Neuron (in vitro differentiated cells): ENCODE measurements around the gene MMEL1.

Experiments
- H2AFZ ChIP-seq: one replicate; pipeline ENCODE4 v1.6.1; 2013; ENCODE audit warnings: low read depth, mild to moderate bottlenecking, inconsistent platforms, low read length, moderate library complexity
- H3K27me3 ChIP-seq: one replicate; pipeline ENCODE4 v1.6.1; 2013; ENCODE audit warnings: low read length; ENCODE audit not compliant: insufficient read depth
- H3K36me3 ChIP-seq: one replicate; pipeline ENCODE4 v1.6.1; 2013; ENCODE audit warnings: low read length; ENCODE audit not compliant: insufficient read depth
- H3K4me1 ChIP-seq: one replicate; pipeline ENCODE4 v1.6.1; 2013; ENCODE audit warnings: low read length; ENCODE audit not compliant: insufficient read depth
- H3K4me3 ChIP-seq: 2 replicates; pipeline ENCODE4 v1.5.1; 2013; ENCODE audit warnings: mild to moderate bottlenecking, low read length, moderate library complexity
- H3K9me3 ChIP-seq: one replicate; pipeline ENCODE4 v1.6.1; 2013; ENCODE audit warnings: low read length

Gene MMEL1

DNA sequence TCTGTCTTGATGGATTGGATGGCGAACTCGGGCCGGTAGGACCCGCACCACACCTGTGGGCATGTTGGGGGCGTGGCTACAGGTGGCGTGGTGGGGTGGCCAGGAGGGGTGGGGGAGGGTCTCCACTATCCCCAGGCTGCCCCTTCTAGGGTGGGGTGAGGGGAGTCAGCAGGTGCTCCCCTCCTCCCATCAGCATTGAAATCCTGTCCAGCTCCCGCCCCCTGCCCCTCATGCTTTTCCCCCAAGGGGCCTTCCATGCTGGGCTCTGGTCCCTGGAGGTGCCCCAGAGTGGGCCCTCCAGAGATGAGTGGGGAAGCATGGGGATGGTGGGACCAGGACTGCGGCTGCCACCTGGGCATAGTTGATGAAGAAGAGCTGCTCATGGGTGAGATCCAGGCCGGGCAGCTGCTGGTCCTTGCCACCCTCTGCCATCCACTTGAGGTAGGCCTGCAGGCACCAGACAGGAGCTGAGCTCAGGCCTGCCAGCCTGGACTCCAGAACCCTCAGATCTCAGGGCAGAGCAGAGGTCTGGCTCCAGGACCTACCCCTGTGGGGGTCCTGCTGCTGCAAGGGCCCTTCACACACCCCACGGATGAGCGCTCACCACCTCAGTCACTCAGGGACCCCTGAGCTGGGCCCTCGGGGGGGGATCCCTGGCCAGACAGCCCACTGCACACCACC, 41.1 kb downstream of the MMEL1 start:
- H3K9me3 ChIP-seq: peaks cover 5% of the 10 kb centered on the region
- H3K27me3 ChIP-seq: peaks cover 4% of the 10 kb centered on the region
- H3K4me3 ChIP-seq: no peak overlapping the region
- H3K4me1 ChIP-seq: peaks cover 9% of the 10 kb centered on the region
- no peak overlapping the region for H2AFZ ChIP-seq
- H3K36me3 ChIP-seq: peaks cover 8% of the 10 kb centered on the region

DNA sequence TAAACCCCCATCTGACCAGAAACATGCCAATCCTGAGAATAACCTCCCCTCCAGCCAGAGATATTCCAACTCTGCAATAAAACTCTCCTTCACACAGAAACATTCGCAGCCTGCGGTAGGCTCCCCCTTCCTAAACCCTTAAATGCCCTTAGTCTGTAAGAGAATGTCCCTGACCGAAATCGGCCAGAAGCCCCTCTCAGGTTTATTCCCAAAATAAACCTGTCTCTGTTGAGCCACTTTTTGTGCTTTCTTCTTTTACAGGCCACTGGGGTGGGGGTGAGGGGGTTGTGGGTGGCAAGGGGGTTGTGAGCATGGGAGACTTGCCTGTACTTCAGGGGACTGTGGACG, 41.6 kb downstream of the MMEL1 start:
- Histone ChIP-seq H3K27me3 (no peaks in the 10 kb centered on the region), H3K9me3 (peaks cover 5% of the 10 kb centered on the region), H3K4me1 (peaks cover 9% of the 10 kb centered on the region), H3K4me3 (no peak overlapping the region), H2AFZ (no peak overlapping the region), H3K36me3 (peaks cover 8% of the 10 kb centered on the region)

DNA sequence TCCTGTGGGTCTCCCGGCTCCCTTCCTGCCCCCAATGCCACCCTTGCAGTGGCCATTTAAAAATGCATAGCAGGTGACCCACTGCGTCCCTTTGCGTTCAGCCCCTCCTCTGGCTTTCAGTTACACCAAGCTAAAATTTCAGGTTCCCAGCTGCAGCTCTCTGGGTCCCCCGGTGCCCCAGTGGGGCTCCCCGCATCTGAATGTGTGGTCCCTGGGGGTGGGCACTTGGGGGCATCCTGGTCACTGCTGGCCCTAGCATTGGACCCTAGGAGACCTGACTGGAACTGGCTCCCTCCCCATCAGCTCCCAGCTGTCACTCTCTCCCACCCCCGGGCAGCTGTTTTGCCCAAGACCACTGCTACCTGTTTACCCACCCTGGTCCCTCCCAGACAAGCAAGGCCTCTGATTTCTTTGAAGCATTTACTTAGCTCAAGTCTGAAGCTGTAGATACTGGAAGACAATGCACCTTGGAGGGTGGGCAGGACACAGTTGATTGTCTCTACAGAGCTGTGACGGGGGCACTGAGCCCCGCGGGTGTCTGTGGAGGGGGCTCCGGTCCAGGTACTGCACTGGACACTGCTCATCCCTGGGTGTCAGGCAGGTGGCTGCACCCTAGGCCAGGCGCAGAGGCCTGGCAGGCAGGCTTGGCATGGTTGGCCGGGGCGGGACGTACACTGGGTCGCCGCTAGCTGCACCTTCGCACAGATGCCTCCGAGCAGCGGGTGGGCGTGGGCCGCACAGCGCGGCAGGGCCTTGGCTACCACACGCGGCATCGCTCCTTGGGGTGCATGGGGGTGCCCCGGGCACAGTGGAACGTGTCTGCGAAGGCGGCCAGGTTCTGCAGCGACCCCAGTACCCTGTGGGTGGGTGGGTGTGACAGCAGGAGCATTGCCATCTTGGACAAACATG, 42.3 kb downstream of the MMEL1 start:
- no peak overlapping the region for H2AFZ ChIP-seq

DNA sequence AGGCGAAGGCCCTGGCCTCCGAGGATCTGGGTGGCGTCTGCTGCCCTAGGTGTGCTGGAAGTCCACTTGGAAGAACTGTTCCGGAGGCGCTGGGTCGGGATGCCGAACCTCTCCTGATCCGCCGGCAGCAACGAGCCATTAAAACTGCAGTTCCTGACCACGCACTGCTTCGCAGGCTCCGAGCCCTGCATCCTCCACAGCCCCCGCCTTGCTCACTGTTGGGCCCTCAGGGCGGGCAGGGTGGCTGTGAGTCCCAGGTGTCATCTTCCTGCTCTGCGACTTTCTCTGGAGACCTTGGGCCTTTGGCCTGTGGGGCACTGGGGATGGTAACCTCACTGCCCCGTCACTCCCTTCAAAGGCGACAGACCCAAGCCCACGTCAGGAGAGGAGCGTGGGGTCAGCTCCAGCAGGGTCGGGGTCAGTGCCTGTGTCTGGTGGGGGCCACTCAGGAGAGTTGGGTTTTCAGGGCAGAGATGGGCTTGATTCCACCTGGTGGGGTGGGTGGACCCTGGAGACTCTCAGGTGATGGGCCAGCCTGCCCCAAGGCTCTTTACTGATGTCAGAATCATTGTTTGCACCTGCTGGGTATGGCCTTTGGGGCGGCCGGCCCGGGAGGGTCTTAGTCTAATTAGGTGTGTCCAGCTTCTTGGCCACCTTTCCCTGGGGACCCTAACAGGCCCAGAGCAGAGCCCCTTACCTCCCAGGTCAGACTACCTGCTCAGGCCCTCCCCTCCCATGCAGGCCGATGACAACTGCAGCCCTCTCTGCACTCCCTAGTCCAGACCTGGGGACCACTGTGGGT, 43.2 kb downstream of the MMEL1 start:
- H3K4me1 ChIP-seq: peaks cover 18% of the 10 kb centered on the region
- peaks cover 5% of the 10 kb centered on the region for H3K9me3 ChIP-seq
- H3K4me3 ChIP-seq: no peak overlapping the region
- no peak overlapping the region for H2AFZ ChIP-seq
- peaks cover 8% of the 10 kb centered on the region for H3K36me3 ChIP-seq
- no peaks in the 10 kb centered on the region for H3K27me3 ChIP-seq

More for the DNA sequence above, 42.3 kb downstream of the MMEL1 start:
- H3K36me3 ChIP-seq: peaks cover 8% of the 10 kb centered on the region
- peaks cover 5% of the 10 kb centered on the region for H3K9me3 ChIP-seq
- H3K4me1 ChIP-seq: peaks cover 10% of the 10 kb centered on the region
- H3K4me3 ChIP-seq: no peak overlapping the region
- H3K27me3 ChIP-seq: no peaks in the 10 kb centered on the region

DNA sequence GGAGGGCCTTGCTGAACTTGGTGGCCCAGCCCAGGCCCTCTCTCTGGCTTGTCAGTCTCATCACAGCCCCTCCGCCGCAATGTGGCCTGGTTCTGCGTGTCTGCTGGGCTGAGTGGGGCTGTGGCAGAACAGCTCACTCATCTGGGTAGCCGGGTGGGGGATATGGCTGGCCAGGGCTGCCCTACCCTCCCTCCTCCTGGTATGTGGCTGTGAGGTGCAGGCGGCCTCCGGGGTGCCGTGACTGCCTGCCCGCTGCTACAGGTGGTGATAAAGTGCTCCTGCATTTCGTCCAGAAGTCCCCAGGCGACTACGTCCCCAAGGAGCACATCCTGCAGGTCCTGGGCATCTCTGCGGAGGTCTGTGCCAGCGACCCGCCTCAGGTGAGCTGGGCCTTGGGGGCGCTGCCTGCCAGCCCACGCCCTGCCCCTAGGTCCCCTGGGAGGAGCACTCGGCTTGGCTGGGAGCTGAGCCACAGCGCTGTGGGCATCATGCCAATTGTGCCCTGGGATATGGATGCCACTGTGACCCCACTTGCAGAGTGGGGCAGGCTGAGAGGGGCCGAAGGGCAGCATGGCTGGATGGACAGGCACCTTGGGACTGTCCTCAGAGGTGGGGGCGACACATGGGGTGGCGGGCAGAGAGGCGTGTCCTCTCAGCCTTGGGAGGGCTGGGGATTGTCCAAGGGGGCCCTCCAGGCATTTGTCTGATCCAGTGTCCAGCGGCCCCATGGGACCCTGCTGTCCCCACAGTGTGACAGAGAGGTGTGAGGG, 44.0 kb downstream of the MMEL1 start:
- Histone ChIP-seq H3K4me1 (peaks cover 18% of the 10 kb centered on the region), H3K4me3 (no peak overlapping the region)

DNA sequence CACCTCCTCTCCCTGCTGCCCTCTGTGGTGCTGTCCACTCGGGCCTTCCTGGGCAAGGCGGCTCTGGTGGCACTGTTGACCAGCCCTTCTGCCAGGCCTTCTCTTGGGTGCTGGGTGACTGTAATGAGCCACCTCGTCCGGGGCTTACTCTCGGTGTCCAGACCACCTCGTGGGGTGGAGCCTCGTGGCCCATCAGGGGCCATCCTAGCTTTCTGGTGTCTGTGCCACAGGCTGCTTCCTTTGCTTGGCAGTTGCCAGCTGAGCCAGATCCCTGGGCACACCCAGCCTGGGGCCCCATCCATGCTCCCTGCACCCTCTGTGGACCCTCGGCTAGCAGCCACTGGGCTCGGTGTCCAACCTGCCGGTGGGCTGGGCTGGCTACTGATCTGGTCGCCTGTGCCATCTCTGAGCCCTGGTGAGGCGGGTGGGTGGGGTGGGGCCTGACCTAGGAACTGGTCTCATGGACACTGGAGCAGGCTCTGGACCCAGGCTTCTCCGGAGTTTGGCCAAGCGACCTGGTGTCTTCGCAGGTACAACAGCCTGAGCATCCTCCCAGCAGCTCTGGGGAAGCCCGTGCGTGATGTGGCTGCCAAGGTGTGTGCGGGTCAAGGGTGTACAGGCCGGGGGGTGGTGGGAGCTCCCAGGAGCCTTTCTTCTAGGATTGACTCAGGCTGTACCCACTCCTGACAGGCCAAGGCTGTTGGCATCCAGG, 44.8 kb downstream of the MMEL1 start:
- Histone ChIP-seq H3K9me3 (peaks cover 5% of the 10 kb centered on the region), H3K36me3 (peaks cover 8% of the 10 kb centered on the region), H2AFZ (no peak overlapping the region), H3K4me1 (peaks cover 18% of the 10 kb centered on the region), H3K27me3 (no peaks in the 10 kb centered on the region), H3K4me3 (peak overlapping the region; percentile 70)

More for the DNA sequence above, 44.0 kb downstream of the MMEL1 start:
- H3K9me3 ChIP-seq: peaks cover 5% of the 10 kb centered on the region
- H3K27me3 ChIP-seq: no peaks in the 10 kb centered on the region
- H3K36me3 ChIP-seq: peaks cover 8% of the 10 kb centered on the region
- no peak overlapping the region for H2AFZ ChIP-seq

DNA sequence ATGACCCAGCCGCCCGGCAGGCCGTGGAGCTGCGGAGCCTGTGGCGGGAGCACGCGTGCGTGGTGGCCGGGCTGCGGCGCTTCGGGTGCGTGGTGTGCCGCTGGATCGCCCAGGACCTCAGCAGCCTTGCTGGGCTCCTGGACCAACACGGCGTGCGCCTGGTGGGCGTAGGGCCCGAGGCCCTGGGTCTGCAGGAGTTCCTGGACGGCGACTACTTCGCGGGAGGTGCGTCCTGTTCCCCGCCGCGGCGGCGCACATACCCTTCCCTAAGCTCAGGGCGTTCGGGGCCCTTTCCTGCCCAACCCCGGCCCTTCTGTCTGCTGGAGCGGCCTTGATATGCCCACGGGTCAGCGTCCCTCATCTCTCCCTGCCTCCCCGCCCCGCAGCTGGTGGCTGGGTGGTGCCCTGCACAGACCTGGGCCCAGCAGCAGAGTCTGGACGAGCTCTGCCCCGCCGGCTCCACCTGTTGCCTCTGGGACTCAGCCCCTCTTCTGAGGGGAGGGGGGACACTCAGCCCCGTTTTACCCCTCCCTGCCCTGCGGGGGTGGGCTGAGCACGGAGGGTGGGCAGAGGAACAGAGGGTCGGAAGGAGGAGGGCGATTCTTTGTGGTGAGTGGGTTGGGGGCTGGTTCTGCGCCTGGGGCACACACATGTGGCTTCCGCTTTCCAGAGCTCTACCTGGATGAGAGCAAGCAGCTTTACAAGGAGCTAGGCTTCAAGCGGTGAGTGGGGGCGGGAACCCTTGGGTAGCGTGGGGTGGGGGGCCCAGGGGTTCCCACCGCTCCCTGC, 45.6 kb downstream of the MMEL1 start:
- Histone ChIP-seq H3K9me3 (peaks cover 5% of the 10 kb centered on the region), H2AFZ (peak overlapping the region; percentile 63), H3K4me3 (peak overlapping the region; percentile 70), H3K4me1 (peaks cover 18% of the 10 kb centered on the region), H3K27me3 (no peaks in the 10 kb centered on the region), H3K36me3 (peaks cover 8% of the 10 kb centered on the region)

DNA sequence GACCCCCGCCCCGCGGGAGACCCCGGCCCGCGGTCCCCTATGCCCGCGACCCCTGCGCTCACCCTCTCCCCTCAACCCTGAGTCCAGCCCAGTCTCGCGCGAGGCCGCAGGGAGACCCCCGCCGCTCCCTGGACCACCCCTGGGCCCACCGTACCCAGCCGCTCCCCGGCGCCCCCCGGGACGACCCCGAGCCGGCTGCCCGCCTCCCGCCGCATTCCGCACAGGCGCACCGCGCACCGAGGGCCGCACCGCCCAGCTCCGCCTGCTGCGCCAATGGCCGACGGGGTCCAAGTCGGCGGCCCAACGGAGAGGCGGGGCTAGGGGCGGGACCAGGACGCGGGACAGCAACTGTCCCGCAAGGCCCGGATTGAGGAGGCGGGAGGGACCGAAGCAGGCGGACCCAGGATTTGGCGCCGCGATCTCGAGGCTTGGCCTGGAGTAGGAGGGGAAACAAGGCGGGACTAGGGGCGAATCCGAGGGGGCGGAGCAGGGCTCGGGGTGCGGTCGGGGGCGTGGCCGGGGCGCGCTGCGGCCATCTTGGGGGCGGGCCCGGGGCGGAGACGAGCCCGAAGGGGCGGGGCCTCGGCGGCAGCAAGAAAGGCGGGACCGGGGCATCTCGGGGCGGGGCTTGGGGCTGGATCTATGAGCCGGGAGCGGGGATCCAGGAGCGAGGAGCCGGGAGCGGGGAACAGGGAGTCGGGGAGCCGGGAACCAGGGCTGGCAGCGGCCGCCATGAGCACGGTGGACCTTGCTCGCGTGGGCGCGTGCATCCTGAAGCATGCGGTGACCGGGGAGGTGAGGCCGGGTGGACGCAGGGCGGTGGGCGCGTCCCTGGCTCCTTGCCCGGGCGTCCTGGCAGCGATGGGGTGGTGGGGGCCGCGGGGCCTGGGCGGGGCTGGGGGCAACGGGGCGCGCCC, 46.4 kb downstream of the MMEL1 start, which contains the start of gene PRXL2B:
PRXL2B (plus strand) TSS at position 624 of the 917 bp plus-strand sequence; CDS start at position 733, 109 bp downstream.
- H2AFZ ChIP-seq: peak within 1 kb of the TSS; percentile 63
- H3K9me3 ChIP-seq: peaks cover 5% of the 10 kb centered on the region
- peaks cover 18% of the 10 kb centered on the region for H3K4me1 ChIP-seq
- peaks cover 8% of the 10 kb centered on the region for H3K36me3 ChIP-seq
- no peaks in the 10 kb centered on the region for H3K27me3 ChIP-seq
- peak within 1 kb of the TSS; percentile 70 for H3K4me3 ChIP-seq

DNA sequence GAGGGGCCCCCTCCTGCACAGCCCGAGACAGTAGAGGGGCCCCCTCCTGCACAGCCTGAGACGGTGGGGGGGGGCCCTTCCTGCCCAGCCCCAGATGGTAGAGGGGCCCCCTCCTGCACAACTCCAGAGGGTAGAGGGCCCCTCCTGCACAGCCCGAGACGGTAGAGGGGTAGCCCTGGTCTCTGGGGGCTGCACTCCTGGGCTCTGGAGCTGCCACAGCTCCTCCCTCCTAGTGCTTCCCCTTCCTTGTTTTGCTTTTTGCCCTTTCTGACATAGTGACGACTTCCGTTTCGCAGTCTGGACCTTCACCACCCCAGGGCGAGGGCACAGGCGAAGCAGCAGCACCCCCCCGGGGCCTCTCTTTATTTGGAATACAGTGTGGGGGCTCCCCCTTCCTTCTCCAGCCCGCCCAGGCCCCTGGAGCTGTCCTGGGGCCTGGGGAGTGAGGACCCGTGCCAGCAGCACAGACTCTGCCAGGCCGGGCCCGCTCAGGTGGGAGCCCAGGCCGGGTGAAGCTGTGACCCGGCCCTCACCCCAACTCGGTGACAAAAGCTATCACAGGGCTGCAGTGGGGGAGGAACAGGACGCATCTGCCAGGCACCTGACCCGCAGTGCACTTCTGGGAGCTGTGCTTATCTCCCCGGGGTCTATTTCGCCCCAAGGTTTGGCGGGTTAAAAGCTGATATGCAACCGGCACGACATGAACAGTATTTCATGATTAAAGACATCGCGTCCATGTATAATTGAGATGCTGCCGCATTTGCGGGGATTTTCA, 47.3 kb downstream of the MMEL1 start:
- Histone ChIP-seq H3K36me3 (peaks cover 8% of the 10 kb centered on the region), H3K9me3 (peaks cover 1% of the 10 kb centered on the region), H3K4me1 (peaks cover 18% of the 10 kb centered on the region), H3K4me3 (peak overlapping the region; percentile 70), H3K27me3 (no peaks in the 10 kb centered on the region), H2AFZ (peak overlapping the region; percentile 63)

DNA sequence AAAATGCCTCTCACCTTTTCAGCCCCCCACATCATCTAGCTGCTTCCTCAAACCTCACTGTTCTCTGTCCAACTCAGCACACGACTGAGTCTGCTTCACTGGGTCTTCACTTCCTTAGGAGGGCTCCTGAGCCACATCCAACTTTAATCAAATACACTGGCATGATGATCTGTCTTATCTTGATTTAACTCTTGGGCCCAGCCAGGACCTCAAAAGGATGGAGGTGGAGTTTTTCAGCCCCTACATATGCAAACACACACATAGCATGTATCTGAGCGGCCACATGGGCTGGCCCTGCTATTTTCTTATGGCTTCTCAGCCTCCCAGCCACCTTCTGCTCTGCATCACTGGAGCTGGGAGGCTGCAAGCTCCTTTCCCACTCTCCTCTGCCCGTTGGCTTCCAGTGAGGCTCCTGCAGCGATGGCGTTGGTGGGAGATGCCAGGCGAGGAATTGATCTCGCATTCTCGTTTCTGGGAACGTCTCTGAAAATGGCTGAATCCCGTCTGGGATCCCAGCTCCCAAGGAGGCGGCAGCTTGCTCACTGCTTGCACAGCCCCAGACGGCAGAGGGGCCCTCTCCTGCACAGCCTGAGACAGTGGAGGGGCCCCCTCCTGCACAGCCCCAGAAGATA, 48.0 kb downstream of the MMEL1 start:
- Histone ChIP-seq H2AFZ (no peak overlapping the region), H3K27me3 (no peaks in the 10 kb centered on the region), H3K4me1 (peaks cover 18% of the 10 kb centered on the region), H3K9me3 (no peaks in the 10 kb centered on the region), H3K36me3 (peaks cover 8% of the 10 kb centered on the region), H3K4me3 (peak overlapping the region; percentile 4)
